Heart right ventricle (tissue), 16 donors: ENCODE results near the gene MYO5C. TPM values are rescaled to one million over a fixed set of nuclear protein-coding genes. Genes with fewer than 3 reads are reported as not detected.
A peak's percentile ranks its signal among the peaks of the same experiment; 100 is the strongest.

ENCODE experiments used
- ATAC-seq, 8 donors: fragments of 200-7000 bp; cut with Tn5 transposase; one replicate each; pipeline ENCODE4 v1.9.1; 2020; ENCODE audit warnings: mild to moderate bottlenecking in 8 of 8, moderate library complexity in 8 of 8, moderate number of reproducible peaks in 1 of 8
- DNase-seq, 2 donors: peaks; one replicate each; pipeline ENCODE4 v3.0.0-alpha.2; 2020
- H3K27ac ChIP-seq, 10 donors: fragments of 200-600 bp; sonication (generic) in 2 of 10; one replicate each; pipeline versions ENCODE4 v1.5.0 to v1.8.0; 2020 to 2022; ENCODE audit warnings: mild to moderate bottlenecking in 3 of 10
- H3K27me3 ChIP-seq, 7 donors: fragments of 200-600 bp; one replicate each; pipeline ENCODE4 v1.8.0; 2021 to 2022; ENCODE audit warnings: mild to moderate bottlenecking in 2 of 7
- H3K36me3 ChIP-seq, 9 donors: fragments of 200-600 bp; sonication (generic) in 1 of 9; one replicate each; pipeline versions ENCODE4 v1.5.0 to v1.8.0; 2020 to 2022; ENCODE audit warnings: mild to moderate bottlenecking in 2 of 9
- H3K4me1 ChIP-seq, 9 donors: fragments of 200-600 bp; sonication (generic) in 1 of 9; one replicate each; pipeline versions ENCODE4 v1.5.0 to v1.8.0; 2020 to 2022; ENCODE audit warnings: mild to moderate bottlenecking in 4 of 9
- H3K4me3 ChIP-seq, 10 donors: fragments of 200-600 bp; sonication (generic) in 2 of 10; one replicate each; pipeline versions ENCODE4 v1.5.0 to v1.8.0; 2020 to 2022; ENCODE audit warnings: mild to moderate bottlenecking in 7 of 10, moderate library complexity in 2 of 10
- H3K9me3 ChIP-seq, 11 donors: fragments of 200-600 bp in 10 of 11; sonication (generic) in 2 of 11; one replicate each; pipeline versions ENCODE4 v1.5.0 to v1.8.0; 2013 to 2022; ENCODE audit warnings: mild to moderate bottlenecking in 2 of 11, control low read depth in 1 of 11, moderate library complexity in 1 of 11
- CTCF ChIP-seq, 9 donors: fragments of 200-600 bp; sonication (generic) in 2 of 9; IDR thresholded peaks; one replicate each; pipeline versions ENCODE4 v1.5.0 to v1.8.0; 2021 to 2022; ENCODE audit warnings: antibody characterized with exemption in 9 of 9, mild to moderate bottlenecking in 5 of 9, moderate library complexity in 1 of 9
- WGBS, 2 donors: extraction: QIAGEN DNeasy Blood & Tissue Kit; methylation state at CpG; one replicate each; pipeline ENCODE4 v1.1.7; 2013; ENCODE audit warnings: inconsistent platforms in 1 of 2; 5-methylcytosine and 5-hydroxymethylcytosine counted together
- intact Hi-C, 10 donors: fragments of 100-400 bp; cut with DNase I; formaldehyde crosslinking; loops; one replicate each; pipeline versions ENCODE4 v1.11.1 to v1.14.2; 2022
- polyA plus RNA-seq, 2 donors: library from polyadenylated mRNA; stranded (reverse); fragments of 200-250 nt; gene quantifications; one replicate each; pipeline ENCODE4 v1.2.3, GENCODE V29; 2013
- total RNA-seq, 10 donors: library from RNA; stranded (reverse); fragmentation: NEBNext Ultra II Directional in 3 of 10; extraction: Animal tissue kit (Norgen Biotek cat#: 25700) in 3 of 10; gene quantifications; one replicate each; pipeline versions ENCODE4 v1.2.1 to v1.2.4, GENCODE V29; 2021 to 2023
- donor health status: Arrhythmogenic right ventricular cardiomyopathy.
- donor health status: ischemic (EF 13 %, LVEDD 7.1; RV severe dilation, severe dysfunction).
- donor health status: healthy with polysubstance abuse.
- donor health status: DM: no; HTN: yes; CAD: no.
- donor health status: DM: no; HTN: no; CAD: no.
- donor health status: ischemic (EF 25% LVEDD 6.9; RV normal size, moderate dysfunction).
- donor health status: ischemic (EF 25% LVEDD 5.7; RV mildly dilated, moderate dysfunction).
- donor health status: healthy.
- donor health status: DM: yes; HTN: yes; CAD: no.
- donor health status: Ischemic cardiomyopathy.
- donor health status: ischemic (EF 35%, LVEDD 5.7; RV mildly dilated, moderate dysfunction).
- donor health status: nonischemic (EF 11% LVEDD 7.7; RV severe dilation, severe dysfunction).
- donor health status: DM: yes; HTN: yes; CAD: no.
- donor health status: PGD.
- donor health status: ischemic (EF 29% LVEDD 5.4; RV normal size, mild dysfunction).
- donor health status: nonischemic (EF 23%, LVEDD 6.1; RV moderate dilation, normal function).

MYO5C gene
- total and polyA plus RNA-seq, 12 donors = 0.75 to 3.5 (median 2.1) TPM

GRCh38 chr15:52308446-52309153 lies 13.0 kb upstream of the MYO5C start:
- Histone ChIP-seq H3K36me3 (peaks cover 0 to 48% (median 12%) of the 10 kb centered on the region in 9 donors), H3K4me3 (no peak overlapping the region), H3K27ac (no peak overlapping the region), H3K4me1 (peaks cover 0 to 10% (median 7%) of the 10 kb centered on the region in 9 donors), H3K27me3 (no peaks in the 10 kb centered on the region), H3K9me3 (no peaks in the 10 kb centered on the region)
- no peak for TF ChIP-seq CTCF (IDR thresholded peaks at IDR 0.05)
- WGBS, 2 donors = 58 to 64% methylated on average over 8 of the region's 8 CpGs
- intact Hi-C loops = no loop called here
- no peak for DNase-seq
- peak in 6 of 8 donors; percentile 33 to 70 (median 50) for ATAC-seq

DNA sequence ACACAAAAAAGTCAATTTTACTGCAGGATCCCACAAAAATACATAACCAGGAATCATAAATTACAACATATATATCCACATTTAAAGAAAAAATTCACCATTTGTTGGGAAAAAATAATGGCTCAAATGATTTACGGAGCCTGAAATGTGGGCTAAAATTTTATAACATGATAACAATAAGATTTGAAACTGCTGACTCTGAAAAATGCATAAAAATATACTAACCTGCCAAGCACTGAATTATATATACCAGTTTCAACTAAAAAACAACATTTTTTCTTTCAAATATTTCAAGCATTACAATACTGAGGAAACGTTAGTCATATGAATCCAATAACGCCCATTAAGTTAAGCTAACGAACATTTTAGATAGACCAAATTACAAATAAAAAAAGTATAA lies 12.2 kb upstream of the MYO5C start:
- intact Hi-C loops = no loop called here
- 95 to 96% methylated on average over 4 of the region's 4 CpGs for WGBS, 2 donors

GRCh38 chr15:52306270-52306669 lies 10.7 kb upstream of the MYO5C start:
- WGBS, 2 donors = 52 to 97% methylated on average over 1 of the region's 1 CpG

More for the DNA sequence above, 12.2 kb upstream of the MYO5C start:
- Histone ChIP-seq H3K27ac (no peak overlapping the region), H3K4me1 (peaks cover 0 to 10% (median 7%) of the 10 kb centered on the region in 9 donors), H3K9me3 (no peaks in the 10 kb centered on the region), H3K27me3 (no peaks in the 10 kb centered on the region), H3K4me3 (no peak overlapping the region), H3K36me3 (peaks cover 0 to 41% (median 5%) of the 10 kb centered on the region in 9 donors)
- no peak for TF ChIP-seq CTCF (IDR thresholded peaks at IDR 0.05)
- ATAC-seq = no peak
- no peak for DNase-seq

More at GRCh38 chr15:52306270-52306669, 10.7 kb upstream of the MYO5C start:
- Histone ChIP-seq H3K4me1 (peaks cover 0 to 10% (median 7%) of the 10 kb centered on the region in 9 donors), H3K27me3 (no peaks in the 10 kb centered on the region), H3K4me3 (no peak overlapping the region), H3K27ac (no peak overlapping the region), H3K9me3 (no peaks in the 10 kb centered on the region), H3K36me3 (peaks cover 0 to 25% (median 0%) of the 10 kb centered on the region in 9 donors)
- ATAC-seq = no peak
- DNase-seq = no peak
- no peak for TF ChIP-seq CTCF (IDR thresholded peaks at IDR 0.05)
- intact Hi-C loops = no loop called here
